Measurements from ENCODE around the gene KCNA2.
A peak's percentile ranks its signal among the peaks of the same experiment; 100 is the strongest.

KCNA2 gene

DNA sequence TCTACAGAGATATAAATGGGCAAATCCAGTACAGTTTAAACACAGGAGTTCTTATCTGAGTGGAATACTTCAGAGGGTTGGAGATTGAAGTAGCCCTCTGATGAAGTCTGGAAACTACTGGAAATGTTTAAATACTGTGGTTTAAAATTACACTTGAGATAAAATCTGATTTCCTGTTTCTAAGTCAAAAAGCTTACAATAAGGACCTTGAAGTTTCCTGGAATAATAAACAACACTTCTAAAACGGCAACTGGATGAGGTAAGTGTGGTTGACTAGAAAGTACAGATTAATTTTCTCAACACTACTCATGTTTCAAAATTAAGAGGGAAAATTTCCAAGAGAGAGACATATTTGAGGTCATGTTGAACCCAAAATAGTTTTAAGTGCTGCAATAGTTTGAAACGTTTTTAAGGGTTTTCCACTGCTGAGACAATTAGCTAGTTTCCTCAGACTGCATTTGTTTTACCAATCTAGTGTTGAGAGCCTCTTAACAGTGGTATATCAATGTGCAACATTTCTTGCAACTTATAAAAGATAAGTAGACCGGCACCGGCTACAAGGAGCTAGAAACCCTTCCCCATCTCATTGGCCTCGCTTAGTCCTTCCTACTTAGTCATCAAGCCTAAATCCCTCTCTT, 41.2 kb upstream of the KCNA2 start:
- Histone ChIP-seq H3K27ac (replicated peaks) (no peak overlapping the region), H3K27me3 (ENCODE audit: insufficient read depth, poor library complexity, severe bottlenecking) (peaks cover 9% of the 10 kb centered on the region), H3K4me3 (replicated peaks; ENCODE audit: insufficient read depth, low read length) (no peak overlapping the region)
- TF ChIP-seq GABPA (IDR thresholded peaks at IDR 0.05; ENCODE audit: low read depth) (no peak), POLR2AphosphoS5 (IDR thresholded peaks at IDR 0.05; ENCODE audit: low read depth) (no peak), SPI1 (IDR thresholded peaks at IDR 0.05; ENCODE audit: borderline replicate concordance, low read depth) (no peak)
- TF ChIP-seq, protein P1, sequence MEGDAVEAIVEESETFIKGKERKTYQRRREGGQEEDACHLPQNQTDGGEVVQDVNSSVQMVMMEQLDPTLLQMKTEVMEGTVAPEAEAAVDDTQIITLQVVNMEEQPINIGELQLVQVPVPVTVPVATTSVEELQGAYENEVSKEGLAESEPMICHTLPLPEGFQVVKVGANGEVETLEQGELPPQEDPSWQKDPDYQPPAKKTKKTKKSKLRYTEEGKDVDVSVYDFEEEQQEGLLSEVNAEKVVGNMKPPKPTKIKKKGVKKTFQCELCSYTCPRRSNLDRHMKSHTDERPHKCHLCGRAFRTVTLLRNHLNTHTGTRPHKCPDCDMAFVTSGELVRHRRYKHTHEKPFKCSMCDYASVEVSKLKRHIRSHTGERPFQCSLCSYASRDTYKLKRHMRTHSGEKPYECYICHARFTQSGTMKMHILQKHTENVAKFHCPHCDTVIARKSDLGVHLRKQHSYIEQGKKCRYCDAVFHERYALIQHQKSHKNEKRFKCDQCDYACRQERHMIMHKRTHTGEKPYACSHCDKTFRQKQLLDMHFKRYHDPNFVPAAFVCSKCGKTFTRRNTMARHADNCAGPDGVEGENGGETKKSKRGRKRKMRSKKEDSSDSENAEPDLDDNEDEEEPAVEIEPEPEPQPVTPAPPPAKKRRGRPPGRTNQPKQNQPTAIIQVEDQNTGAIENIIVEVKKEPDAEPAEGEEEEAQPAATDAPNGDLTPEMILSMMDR (IDR thresholded peaks at IDR 0.05; ENCODE audit: insufficient read depth, low read length) = no peak
- TF ChIP-seq, protein P2, sequence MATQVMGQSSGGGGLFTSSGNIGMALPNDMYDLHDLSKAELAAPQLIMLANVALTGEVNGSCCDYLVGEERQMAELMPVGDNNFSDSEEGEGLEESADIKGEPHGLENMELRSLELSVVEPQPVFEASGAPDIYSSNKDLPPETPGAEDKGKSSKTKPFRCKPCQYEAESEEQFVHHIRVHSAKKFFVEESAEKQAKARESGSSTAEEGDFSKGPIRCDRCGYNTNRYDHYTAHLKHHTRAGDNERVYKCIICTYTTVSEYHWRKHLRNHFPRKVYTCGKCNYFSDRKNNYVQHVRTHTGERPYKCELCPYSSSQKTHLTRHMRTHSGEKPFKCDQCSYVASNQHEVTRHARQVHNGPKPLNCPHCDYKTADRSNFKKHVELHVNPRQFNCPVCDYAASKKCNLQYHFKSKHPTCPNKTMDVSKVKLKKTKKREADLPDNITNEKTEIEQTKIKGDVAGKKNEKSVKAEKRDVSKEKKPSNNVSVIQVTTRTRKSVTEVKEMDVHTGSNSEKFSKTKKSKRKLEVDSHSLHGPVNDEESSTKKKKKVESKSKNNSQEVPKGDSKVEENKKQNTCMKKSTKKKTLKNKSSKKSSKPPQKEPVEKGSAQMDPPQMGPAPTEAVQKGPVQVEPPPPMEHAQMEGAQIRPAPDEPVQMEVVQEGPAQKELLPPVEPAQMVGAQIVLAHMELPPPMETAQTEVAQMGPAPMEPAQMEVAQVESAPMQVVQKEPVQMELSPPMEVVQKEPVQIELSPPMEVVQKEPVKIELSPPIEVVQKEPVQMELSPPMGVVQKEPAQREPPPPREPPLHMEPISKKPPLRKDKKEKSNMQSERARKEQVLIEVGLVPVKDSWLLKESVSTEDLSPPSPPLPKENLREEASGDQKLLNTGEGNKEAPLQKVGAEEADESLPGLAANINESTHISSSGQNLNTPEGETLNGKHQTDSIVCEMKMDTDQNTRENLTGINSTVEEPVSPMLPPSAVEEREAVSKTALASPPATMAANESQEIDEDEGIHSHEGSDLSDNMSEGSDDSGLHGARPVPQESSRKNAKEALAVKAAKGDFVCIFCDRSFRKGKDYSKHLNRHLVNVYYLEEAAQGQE (IDR thresholded peaks at IDR 0.05; ENCODE audit: insufficient replicate concordance, low read depth) = no peak
- no peak for DNase-seq (ENCODE audit: low read depth in 1 of 2, low spot score in 1 of 2)

DNA sequence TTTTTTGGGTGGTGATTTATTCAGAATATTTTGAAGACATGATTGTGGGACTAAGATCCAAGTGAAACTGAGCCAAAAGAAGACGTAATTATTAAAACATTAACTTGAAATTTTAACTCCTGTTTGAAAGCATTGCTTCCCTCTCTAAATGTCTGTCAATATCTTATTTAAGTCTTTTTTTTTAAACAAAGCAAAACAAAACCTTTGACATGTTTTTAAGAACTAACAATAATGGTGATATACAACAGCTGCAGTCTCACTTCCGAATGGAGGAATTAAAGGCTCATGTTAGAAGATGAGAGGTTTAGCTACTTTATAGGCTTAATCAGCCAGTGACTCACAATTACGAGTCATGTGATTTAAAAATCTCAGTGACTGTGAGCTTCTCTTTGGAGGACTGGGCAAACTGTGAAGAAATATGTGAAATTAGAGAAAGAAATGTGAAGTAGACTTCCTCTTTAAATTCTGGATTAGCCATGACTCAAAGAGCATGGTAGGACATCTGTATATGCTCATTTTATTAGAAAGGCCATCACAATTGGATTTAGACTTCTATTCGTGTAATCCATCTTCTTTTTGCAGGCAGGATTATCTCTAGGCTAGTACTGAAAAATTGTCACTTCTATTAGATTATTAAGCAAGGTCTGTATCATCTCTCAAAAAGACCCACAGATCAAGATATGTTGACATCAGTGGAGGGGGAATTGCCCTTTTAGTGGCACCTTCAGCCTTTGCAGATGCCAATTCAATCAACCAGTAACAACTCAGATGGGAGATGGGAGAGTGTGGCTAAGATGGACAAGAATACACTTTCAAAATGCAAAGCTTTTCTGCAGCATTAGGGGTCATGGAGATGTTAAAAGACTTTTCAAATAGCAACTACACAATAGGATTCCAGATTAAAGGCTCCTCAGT, 39.9 kb upstream of the KCNA2 start:
- no peak overlapping the region for H3K4me3 ChIP-seq (replicated peaks; ENCODE audit: insufficient read depth, low read length)
- TF ChIP-seq SPI1 (IDR thresholded peaks at IDR 0.05; ENCODE audit: borderline replicate concordance, low read depth) (peak; percentile 25; the same call in 1 of the 2 replicates), POLR2AphosphoS5 (IDR thresholded peaks at IDR 0.05; ENCODE audit: low read depth) (no peak)
- peak in 1 of 2 experiments; percentile 74 for DNase-seq (ENCODE audit: low read depth in 1 of 2, low spot score in 1 of 2)
- H3K27me3 ChIP-seq (ENCODE audit: insufficient read depth, poor library complexity, severe bottlenecking) = peaks cover 9% of the 10 kb centered on the region
- H3K27ac ChIP-seq (replicated peaks) = no peak overlapping the region

DNA sequence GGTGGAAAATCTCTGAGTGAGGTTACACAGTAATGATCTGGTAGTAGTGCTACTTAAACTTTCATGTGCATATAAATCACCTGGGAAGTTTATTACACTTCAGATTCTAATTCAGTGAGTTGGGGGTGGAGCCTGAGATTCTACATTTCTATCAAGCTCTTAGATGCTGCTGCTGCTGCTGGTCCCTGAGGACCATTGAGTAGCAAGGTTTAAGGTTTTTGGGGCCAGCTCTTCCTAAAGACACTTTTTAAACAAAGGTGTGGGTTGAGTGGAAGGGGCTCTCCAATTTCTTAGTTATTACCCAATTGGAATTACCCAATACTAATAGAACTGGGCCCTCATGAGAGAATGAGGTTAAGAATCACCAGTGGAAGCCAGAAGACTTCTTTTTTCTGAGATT, 39.1 kb upstream of the KCNA2 start:
- Histone ChIP-seq H3K4me3 (replicated peaks; ENCODE audit: insufficient read depth, low read length) (no peak overlapping the region), H3K27ac (replicated peaks) (no peak overlapping the region), H3K27me3 (ENCODE audit: insufficient read depth, poor library complexity, severe bottlenecking) (peaks cover 7% of the 10 kb centered on the region)
- TF ChIP-seq, protein P2 (IDR thresholded peaks at IDR 0.05; ENCODE audit: insufficient replicate concordance, low read depth) = no peak
- TF ChIP-seq SPI1 (IDR thresholded peaks at IDR 0.05; ENCODE audit: borderline replicate concordance, low read depth) (no peak), POLR2AphosphoS5 (IDR thresholded peaks at IDR 0.05; ENCODE audit: low read depth) (no peak), GABPA (IDR thresholded peaks at IDR 0.05; ENCODE audit: low read depth) (no peak)
- TF ChIP-seq, protein P1 (IDR thresholded peaks at IDR 0.05; ENCODE audit: insufficient read depth, low read length) = no peak
- DNase-seq (ENCODE audit: low read depth in 1 of 2, low spot score in 1 of 2) = no peak

DNA sequence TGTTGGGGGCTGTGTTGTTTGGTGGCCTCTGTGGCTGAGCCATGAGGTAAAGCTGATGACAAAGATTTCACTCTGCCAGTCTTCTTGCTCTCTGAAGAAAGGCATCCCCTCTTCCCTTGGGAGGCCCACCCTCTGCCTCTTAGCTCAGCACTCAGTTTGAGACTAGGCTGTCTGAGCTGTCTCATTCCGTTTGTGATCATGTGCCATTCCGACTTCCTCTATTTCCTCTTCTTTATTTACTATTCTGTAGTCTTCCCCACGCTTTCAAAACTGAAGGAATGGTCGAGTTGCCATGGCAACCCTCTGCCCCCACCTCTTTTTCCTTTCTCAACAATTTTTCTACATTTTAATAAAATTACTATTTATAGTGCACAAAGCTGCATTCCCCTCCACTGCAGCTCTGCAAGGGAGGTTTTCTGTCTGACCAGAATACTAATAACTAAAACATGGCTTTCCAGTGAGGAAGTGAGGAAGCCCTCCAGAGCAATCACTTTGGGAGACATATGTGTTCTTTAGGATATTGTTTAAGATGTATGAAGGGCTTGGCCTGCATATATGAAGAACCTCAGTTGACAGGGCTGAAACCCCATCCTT, 37.8 kb upstream of the KCNA2 start:
- DNase-seq (ENCODE audit: low read depth in 1 of 2, low spot score in 1 of 2) = peak in 1 of 2 experiments; percentile 24
- TF ChIP-seq, protein P2 (IDR thresholded peaks at IDR 0.05; ENCODE audit: insufficient replicate concordance, low read depth) = no peak
- no peak for TF ChIP-seq POLR2AphosphoS5 (IDR thresholded peaks at IDR 0.05; ENCODE audit: low read depth)
- peak; percentile 86 for TF ChIP-seq SPI1 (IDR thresholded peaks at IDR 0.05; ENCODE audit: borderline replicate concordance, low read depth)
- Histone ChIP-seq H3K27ac (replicated peaks) (no peak overlapping the region), H3K27me3 (ENCODE audit: insufficient read depth, poor library complexity, severe bottlenecking) (peaks cover 7% of the 10 kb centered on the region), H3K4me3 (replicated peaks; ENCODE audit: insufficient read depth, low read length) (no peak overlapping the region)

Data from HL-60 (cell line).